CD4-positive, alpha-beta T cell treated with Interleukin-17A for 1 hour (primary cell): ENCODE results near the gene COL11A2.
"Not testable (repeated sequence)": the region's sequence is repeated elsewhere in the genome, so short reads cannot be mapped to it uniquely, and the experiment has no call there.

Experiments
- DNase-seq: peaks from one replicate; pipeline ENCODE4 v3.0.0-alpha.2; 2020

The COL11A2 gene

GRCh38 chr6:33150560-33150959 lies 41.7 kb downstream of the COL11A2 start:
- DNase-seq: not testable (repeated sequence)

- DNase-seq: peak; percentile 34
Measured at GRCh38 chr6:33147807-33148666, 44.2 kb downstream of the COL11A2 start.

- no peak for DNase-seq
Measured at GRCh38 chr6:33144373-33144772, 47.9 kb downstream of the COL11A2 start.

GRCh38 chr6:33143113-33143770 lies 49.0 kb downstream of the COL11A2 start:
- DNase-seq: no peak

GRCh38 chr6:33142501-33143070 lies 49.7 kb downstream of the COL11A2 start:
- no peak for DNase-seq

GRCh38 chr6:33140556-33140955 lies 51.7 kb downstream of the COL11A2 start:
- DNase-seq: no peak

GRCh38 chr6:33139596-33140206 lies 52.6 kb downstream of the COL11A2 start:
- no peak for DNase-seq

- no peak for DNase-seq
Measured at GRCh38 chr6:33136310-33136900, 55.9 kb downstream of the COL11A2 start.

GRCh38 chr6:33132081-33132524 lies 60.2 kb downstream of the COL11A2 start:
- DNase-seq: no peak

GRCh38 chr6:33128318-33128717 lies 63.9 kb downstream of the COL11A2 start:
- DNase-seq: no peak

GRCh38 chr6:33126101-33126714 lies 66.1 kb downstream of the COL11A2 start:
- peak; percentile 62 for DNase-seq

- no peak for DNase-seq
Measured at GRCh38 chr6:33124947-33125346, 67.3 kb downstream of the COL11A2 start.

- no peak for DNase-seq
Measured at GRCh38 chr6:33124525-33124901, 67.8 kb downstream of the COL11A2 start.

GRCh38 chr6:33123732-33124524 lies 68.3 kb downstream of the COL11A2 start:
- peak; percentile 29 for DNase-seq

- no peak for DNase-seq
Measured at GRCh38 chr6:33123181-33123580, 69.1 kb downstream of the COL11A2 start.

GRCh38 chr6:33120001-33120400 lies 72.3 kb downstream of the COL11A2 start:
- DNase-seq: no peak

- peak; percentile 84 for DNase-seq
Measured at GRCh38 chr6:33118525-33119123, 73.6 kb downstream of the COL11A2 start.

GRCh38 chr6:33117811-33118277 lies 74.4 kb downstream of the COL11A2 start:
- DNase-seq: no peak

- no peak for DNase-seq
Measured at GRCh38 chr6:33116841-33117711, 75.2 kb downstream of the COL11A2 start.

- no peak for DNase-seq
Measured at GRCh38 chr6:33116417-33116816, 75.8 kb downstream of the COL11A2 start.
